Esophagus squamous epithelium (tissue), 4 donors: ENCODE data around the gene ZIC3.

ENCODE experiments used
- CTCF ChIP-seq, 6 experiments: fragments of 450-650 bp in 4 of 6; fragments of 200-600 bp in 2 of 6; sonication (generic) in 2 of 6; IDR thresholded peaks; one replicate each; pipeline ENCODE4 v1.5.1; 2016 to 2019; ENCODE audit warnings: antibody characterized with exemption in 6 of 6, mild to moderate bottlenecking in 4 of 6, moderate library complexity in 4 of 6
- POLR2A ChIP-seq, 4 donors: fragments of 450-650 bp; IDR thresholded peaks; one replicate each; pipeline ENCODE4 v1.6.1; 2017; ENCODE audit warnings: antibody characterized with exemption in 4 of 4, mild to moderate bottlenecking in 4 of 4, moderate library complexity in 3 of 4

GRCh38 chrX:137587151-137587550 lies 21.2 kb downstream of the ZIC3 start:
- TF ChIP-seq POLR2A (IDR thresholded peaks at IDR 0.05) (no peak), CTCF (IDR thresholded peaks at IDR 0.05) (no peak)
